HUES64 (cell line): ENCODE results near the gene DOP1B.
"Not testable (repeated sequence)": the region's sequence is repeated elsewhere in the genome, so short reads cannot be mapped to it uniquely, and the experiment has no call there.

Source experiments
- H3K27ac ChIP-seq: 2 replicates; pipeline ENCODE4 v1.7.0; 2013; ENCODE audit warnings: low read depth, low read length, inconsistent platforms
- H3K27me3 ChIP-seq: 2 replicates; pipeline ENCODE4 v1.6.1; 2013; ENCODE audit warnings: mild to moderate bottlenecking, low read length; ENCODE audit not compliant: insufficient read depth
- H3K36me3 ChIP-seq: 2 replicates; pipeline ENCODE4 v1.6.1; 2013; ENCODE audit warnings: mild to moderate bottlenecking, low read length; ENCODE audit not compliant: insufficient read depth
- H3K4me1 ChIP-seq: 2 replicates; pipeline ENCODE4 v1.6.1; 2013; ENCODE audit warnings: mild to moderate bottlenecking, low read length, moderate library complexity; ENCODE audit not compliant: insufficient read depth
- H3K4me3 ChIP-seq: 2 replicates; pipeline ENCODE4 v1.5.1; 2013; ENCODE audit warnings: mild to moderate bottlenecking, low read length, moderate library complexity
- H3K9ac ChIP-seq: 2 replicates; pipeline ENCODE4 v1.6.1; 2013; ENCODE audit warnings: mild to moderate bottlenecking, low read depth, low read length
- H3K9me3 ChIP-seq: 2 replicates; pipeline ENCODE4 v1.6.1; 2013; ENCODE audit warnings: low read depth, low read length; ENCODE audit not compliant: insufficient read depth
- WGBS: fragments of 150-250, 120-280 bp; methylation state at CpG from one replicate; pipeline ENCODE4 v1.1.7; 2013; ENCODE audit warnings: missing lambda C conversion rate; 5-methylcytosine and 5-hydroxymethylcytosine counted together

DOP1B gene

DNA sequence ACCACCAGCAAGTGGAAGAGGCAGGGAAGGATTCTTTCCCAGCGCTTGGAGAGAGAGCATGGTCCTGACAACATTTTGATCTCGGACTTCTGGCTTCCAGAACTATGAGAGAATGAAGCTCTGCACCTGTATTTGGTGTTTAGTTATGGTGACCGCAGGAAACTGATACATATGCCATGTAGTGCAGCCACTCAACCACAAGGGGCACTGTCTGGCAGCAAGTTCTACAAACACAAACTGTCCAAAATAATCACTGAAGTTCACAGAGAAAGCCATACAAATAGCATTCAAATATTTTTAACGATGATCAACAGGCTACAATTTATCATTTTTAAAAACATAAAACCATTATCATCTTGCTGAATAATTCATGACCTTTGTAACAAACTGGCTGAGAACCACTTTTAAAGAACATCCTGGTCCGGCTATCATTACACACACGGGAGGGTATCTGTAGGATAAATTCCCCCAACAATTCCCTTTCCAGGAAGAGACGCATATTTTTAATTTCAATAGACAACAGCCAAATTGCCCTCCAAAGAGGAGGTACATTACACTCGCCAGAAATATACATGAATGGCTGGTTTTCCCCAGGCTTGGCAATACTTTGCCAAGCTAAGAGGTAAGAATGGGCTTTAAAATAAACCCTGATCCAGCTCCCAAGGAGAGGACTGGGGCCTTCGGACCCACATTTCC lies 31.0 kb upstream of the DOP1B start:
- no peak overlapping the region for H3K27ac ChIP-seq
- no peaks in the 10 kb centered on the region for H3K9me3 ChIP-seq
- no peaks in the 10 kb centered on the region for H3K36me3 ChIP-seq
- no peak overlapping the region for H3K4me3 ChIP-seq
- no peak overlapping the region for H3K9ac ChIP-seq
- peaks cover 3% of the 10 kb centered on the region for H3K27me3 ChIP-seq
- WGBS, result 59% methylated on average over 9 of the region's 9 CpGs
- peaks cover 2% of the 10 kb centered on the region; the same call in 1 of the 2 replicates for H3K4me1 ChIP-seq

DNA sequence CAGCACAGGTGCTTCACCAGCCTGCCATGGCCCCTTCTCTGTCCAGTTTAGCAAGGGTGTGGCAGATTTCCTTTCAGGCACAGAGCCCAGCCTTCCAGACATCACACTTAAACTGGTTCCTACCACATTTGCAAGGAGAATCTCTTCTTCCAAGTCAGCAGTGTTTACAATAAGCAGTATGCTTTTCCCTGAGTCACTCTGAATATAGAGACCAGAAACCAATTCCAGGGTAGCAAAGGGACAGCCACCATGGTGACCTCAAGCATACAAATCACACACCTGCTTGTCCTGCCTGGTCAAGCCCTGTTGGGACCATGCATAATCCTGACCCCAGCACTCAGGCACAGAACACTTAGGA lies 30.4 kb upstream of the DOP1B start:
- Histone ChIP-seq H3K9ac (no peak overlapping the region), H3K4me3 (no peak overlapping the region), H3K27me3 (peaks cover 7% of the 10 kb centered on the region), H3K4me1 (peaks cover 5% of the 10 kb centered on the region; the same call in 1 of the 2 replicates), H3K27ac (no peak overlapping the region), H3K36me3 (no peaks in the 10 kb centered on the region), H3K9me3 (no peaks in the 10 kb centered on the region)

DNA sequence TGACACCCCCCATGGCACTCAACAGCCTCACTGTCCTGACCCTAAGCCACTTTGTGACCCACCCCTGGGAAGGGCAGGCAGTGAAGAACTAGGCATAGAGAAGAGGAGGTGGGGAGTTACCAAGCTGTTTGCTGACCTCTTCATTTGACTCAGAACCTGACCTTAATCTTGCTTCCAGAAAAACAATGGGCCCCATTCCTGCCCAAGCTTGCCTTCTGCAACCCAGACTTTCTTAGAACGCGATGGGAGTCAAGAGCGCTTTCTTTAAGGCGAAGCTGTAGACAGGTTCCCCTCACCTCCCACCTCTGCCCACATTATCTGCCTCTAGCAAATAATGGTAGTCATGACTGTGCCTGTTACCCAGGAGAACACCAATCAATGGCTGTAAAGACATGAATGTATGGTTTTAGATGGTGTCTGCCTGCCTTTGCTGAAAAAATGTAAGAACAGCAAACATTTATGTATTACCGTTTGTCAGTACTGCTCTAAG lies 30.0 kb upstream of the DOP1B start:
- Histone ChIP-seq H3K4me1 (peaks cover 5% of the 10 kb centered on the region; the same call in 1 of the 2 replicates), H3K9ac (no peak overlapping the region), H3K27ac (no peak overlapping the region), H3K4me3 (no peak overlapping the region), H3K36me3 (no peaks in the 10 kb centered on the region), H3K27me3 (peaks cover 7% of the 10 kb centered on the region), H3K9me3 (no peaks in the 10 kb centered on the region)
- 91% methylated on average over 5 of the region's 5 CpGs for WGBS

DNA sequence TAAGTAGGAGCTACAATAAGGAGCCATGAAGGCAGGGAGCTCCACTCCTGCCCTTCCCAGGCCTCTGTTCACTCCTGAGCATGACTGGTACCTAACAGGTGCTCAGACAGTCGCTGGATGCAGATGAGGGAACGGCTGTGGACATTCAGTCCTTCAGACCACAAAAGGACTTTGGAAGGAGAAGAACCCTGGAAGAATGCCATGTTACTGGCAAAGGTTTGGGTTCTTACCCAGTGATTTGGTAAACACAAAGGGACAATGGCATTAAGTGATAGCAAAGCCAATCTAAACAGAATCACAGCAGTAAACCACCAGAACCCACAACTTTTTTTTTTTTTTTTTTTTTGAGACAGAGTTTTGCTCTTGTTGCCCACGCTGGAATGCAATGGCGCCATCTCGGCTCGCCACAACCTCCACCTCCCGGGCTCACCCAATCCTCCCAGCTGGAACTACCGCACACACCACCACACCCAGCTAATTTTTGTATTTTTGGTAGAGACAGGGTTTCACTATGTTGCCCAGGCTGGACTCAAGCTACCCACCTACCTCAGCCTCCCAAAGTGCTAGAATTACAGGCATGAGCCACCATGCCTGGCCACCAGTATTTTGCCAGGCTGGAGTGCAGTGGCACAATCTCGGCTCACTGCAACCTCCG lies 29.2 kb upstream of the DOP1B start:
- WGBS, result 88% methylated on average over 10 of the region's 10 CpGs
- H3K9me3 ChIP-seq, result no peaks in the 10 kb centered on the region
- peaks cover 5% of the 10 kb centered on the region; the same call in 1 of the 2 replicates for H3K4me1 ChIP-seq
- H3K36me3 ChIP-seq, result no peaks in the 10 kb centered on the region
- no peak overlapping the region for H3K9ac ChIP-seq
- no peak overlapping the region for H3K27ac ChIP-seq
- H3K4me3 ChIP-seq, result no peak overlapping the region
- peaks cover 13% of the 10 kb centered on the region for H3K27me3 ChIP-seq

DNA sequence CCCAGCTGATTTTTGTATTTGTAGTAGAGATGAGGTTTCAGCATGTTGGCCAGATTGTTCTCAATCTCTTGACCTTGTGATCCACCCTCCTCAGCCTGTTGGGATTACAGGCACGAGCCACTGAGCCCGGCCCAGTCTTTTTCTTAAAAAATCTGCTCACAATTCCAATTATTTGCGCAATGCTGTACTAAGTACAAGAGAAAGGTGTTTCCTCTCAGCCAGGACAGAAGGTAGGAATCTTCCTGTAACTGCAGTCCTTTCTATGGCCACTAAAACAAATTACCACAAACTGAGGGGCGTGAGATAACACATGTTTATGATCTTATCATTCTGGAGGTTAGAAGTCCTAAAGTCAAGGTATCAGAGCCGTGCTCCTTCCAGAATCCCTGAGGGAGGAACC lies 28.6 kb upstream of the DOP1B start:
- WGBS, result 92% methylated on average over 5 of the region's 5 CpGs
- Histone ChIP-seq H3K36me3 (no peaks in the 10 kb centered on the region), H3K4me3 (no peak overlapping the region), H3K4me1 (peaks cover 5% of the 10 kb centered on the region; the same call in 1 of the 2 replicates), H3K27me3 (peaks cover 19% of the 10 kb centered on the region), H3K9ac (no peak overlapping the region), H3K27ac (no peak overlapping the region), H3K9me3 (no peaks in the 10 kb centered on the region)

DNA sequence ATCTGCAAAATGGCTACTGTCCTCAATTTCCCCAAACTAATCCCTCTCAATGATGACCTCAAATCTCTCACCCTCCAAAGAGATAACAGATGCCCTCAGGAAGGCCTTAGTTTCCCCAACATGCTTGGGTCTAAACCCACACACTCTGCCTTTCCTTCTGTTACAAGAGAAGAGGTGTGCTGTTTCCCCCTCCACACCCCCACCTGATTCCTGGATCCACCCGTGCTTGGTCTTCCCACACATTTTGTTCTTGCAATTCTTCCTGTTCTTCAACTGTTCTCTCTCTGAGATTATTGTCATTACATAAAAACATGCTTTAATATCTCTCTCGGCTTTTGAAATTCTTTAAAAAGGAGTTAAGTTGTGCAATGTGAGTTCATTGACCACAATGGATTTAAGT lies 27.4 kb upstream of the DOP1B start:
- no peak overlapping the region for H3K27ac ChIP-seq
- no peak overlapping the region for H3K4me3 ChIP-seq
- 78% methylated on average over 2 of the region's 2 CpGs for WGBS
- H3K9ac ChIP-seq, result no peak overlapping the region
- H3K4me1 ChIP-seq, result peaks cover 6% of the 10 kb centered on the region
- no peaks in the 10 kb centered on the region for H3K36me3 ChIP-seq
- peaks cover 29% of the 10 kb centered on the region for H3K27me3 ChIP-seq
- no peaks in the 10 kb centered on the region for H3K9me3 ChIP-seq

DNA sequence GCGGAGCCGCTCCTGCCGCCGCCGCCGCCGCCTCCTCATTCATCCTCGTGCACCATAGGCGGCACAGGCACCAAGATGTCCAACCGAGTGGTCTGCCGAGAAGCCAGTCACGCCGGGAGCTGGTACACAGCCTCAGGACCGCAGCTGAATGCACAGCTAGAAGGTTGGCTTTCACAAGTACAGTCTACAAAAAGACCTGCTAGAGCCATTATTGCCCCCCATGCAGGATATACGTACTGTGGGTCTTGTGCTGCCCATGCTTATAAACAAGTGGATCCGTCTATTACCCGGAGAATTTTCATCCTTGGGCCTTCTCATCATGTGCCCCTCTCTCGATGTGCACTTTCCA lies 26.2 kb upstream of the DOP1B start:
- H3K36me3 ChIP-seq, H3K9me3 ChIP-seq, H3K4me1 ChIP-seq, H3K9ac ChIP-seq, H3K27ac ChIP-seq: not testable (repeated sequence)
- 22% methylated on average over 10 of the region's 18 CpGs for WGBS
- Histone ChIP-seq H3K4me3 (peak overlapping the region; percentile 44), H3K27me3 (peaks cover 40% of the 10 kb centered on the region)

DNA sequence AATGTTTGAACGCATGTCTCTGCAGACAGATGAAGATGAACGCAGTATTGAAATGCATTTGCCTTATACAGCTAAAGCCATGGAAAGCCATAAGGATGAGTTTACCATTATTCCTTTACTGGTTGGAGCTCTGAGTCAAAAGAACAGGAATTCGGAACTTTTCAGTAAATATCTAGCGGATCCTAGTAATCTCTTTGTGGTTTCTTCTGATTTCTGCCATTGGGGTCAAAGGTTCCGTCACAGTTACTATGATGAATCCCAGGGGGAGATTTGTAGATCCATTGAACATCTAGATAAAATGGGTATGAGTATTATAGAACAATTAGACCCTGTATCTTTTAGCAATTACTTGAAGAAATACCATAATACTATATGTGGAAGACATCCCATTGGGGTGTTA lies 25.8 kb upstream of the DOP1B start:
- H3K27me3 ChIP-seq, result peaks cover 45% of the 10 kb centered on the region
- H3K9me3 ChIP-seq, H3K36me3 ChIP-seq, H3K27ac ChIP-seq, H3K9ac ChIP-seq, H3K4me1 ChIP-seq: not testable (repeated sequence)
- WGBS, result 85% methylated on average over 5 of the region's 5 CpGs
- peak overlapping the region; percentile 44 for H3K4me3 ChIP-seq

DNA sequence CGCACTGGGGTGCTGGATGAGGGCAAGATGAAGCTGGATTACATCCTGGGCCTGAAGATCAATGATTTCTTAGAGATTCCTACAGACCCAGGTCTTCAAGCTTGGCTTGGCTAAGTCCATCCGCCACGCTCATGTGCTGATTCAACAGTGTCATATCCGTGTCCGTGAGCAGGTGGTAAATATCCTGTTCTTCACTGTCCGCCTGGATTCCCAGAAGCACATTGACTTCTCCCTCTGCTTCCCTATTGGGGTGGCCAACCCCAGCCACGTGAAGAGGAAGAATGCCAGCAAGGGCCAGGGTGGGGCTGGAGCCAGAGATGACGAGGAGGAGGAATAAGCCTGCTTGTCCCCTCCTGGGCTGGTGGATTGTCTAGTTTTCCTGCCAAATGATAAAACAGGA lies 23.9 kb upstream of the DOP1B start:
- H3K4me1 ChIP-seq, result peaks cover 17% of the 10 kb centered on the region
- H3K9me3 ChIP-seq, result no peaks in the 10 kb centered on the region
- no peak overlapping the region for H3K9ac ChIP-seq
- WGBS, result 95% methylated on average over 8 of the region's 8 CpGs
- no peak overlapping the region for H3K27ac ChIP-seq
- H3K36me3 ChIP-seq, result no peaks in the 10 kb centered on the region
- peaks cover 63% of the 10 kb centered on the region for H3K27me3 ChIP-seq
- no peak overlapping the region for H3K4me3 ChIP-seq

DNA sequence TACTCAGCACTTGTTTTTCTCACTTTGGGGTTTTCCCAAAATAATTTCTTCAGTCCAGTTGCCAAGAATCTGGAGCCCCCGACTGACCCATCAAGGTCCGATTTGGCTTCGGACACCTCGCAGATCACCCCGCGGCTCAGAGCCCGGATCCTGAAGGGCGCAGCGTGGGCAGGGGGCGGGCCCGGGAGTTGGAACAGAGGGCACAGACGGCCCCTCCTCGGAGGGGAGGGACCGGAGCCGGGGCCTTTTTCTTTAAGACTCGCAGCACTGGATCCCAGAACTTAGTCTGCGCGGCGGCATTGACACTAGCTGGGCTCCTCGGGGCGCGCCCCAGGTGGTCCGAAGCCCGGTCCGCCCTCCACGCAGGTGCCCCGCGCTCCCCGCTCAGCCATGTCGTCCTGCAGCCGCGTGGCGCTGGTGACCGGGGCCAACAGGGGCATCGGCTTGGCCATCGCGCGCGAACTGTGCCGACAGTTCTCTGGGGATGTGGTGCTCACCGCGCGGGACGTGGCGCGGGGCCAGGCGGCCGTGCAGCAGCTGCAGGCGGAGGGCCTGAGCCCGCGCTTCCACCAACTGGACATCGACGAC lies 21.7 kb upstream of the DOP1B start, which contains the start of gene CBR3:
Gene CBR3 (plus strand): TSS at position 277 of the 588 bp plus-strand sequence. CDS start 114 bp downstream, at position 391.
- H3K36me3 ChIP-seq, result no peaks in the 10 kb centered on the region
- peak within 1 kb of the TSS; percentile 60 for H3K4me3 ChIP-seq
- peak within 1 kb of the TSS; percentile 52 for H3K9ac ChIP-seq
- no peak within 1 kb of the TSS for H3K27ac ChIP-seq
- peaks cover 17% of the 10 kb centered on the region for H3K4me1 ChIP-seq
- 2% methylated on average over 53 of the region's 53 CpGs for WGBS
- H3K9me3 ChIP-seq, result no peaks in the 10 kb centered on the region
- H3K27me3 ChIP-seq, result peaks cover 65% of the 10 kb centered on the region

DNA sequence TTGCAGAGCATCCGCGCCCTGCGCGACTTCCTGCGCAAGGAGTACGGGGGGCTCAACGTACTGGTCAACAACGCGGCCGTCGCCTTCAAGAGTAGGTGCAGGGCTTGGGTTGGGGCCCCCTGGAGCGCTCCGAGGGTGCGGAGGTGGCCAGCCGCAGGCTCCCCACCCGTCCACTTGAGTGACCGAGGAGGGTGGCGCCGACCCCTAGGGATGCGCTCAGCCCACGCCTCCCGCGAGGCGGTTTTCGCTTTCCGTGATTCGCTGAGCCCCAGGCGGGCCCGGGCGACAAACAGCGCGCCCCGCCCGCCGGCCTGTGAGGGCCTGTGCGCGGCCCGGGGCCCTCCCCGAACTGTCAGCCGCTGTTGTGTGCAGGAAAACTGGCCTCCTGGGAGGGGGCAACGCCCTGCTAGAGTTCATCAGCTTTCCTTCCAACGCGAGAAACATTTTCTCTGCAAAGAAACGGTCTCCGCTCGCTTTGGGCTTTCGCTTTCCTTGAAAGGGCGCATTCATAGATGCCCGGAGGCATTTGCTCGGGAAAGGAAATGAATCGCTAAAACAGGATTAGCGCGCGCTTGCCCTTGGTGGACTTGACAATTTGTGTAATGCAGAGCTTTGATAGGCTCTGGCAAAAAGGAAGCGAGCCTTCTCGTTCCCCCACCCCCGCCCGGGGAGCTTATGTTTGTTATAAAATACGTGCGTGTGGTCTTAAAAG lies 21.1 kb upstream of the DOP1B start:
- no peaks in the 10 kb centered on the region for H3K36me3 ChIP-seq
- H3K4me3 ChIP-seq, result peak overlapping the region; percentile 60
- under 1% methylated on average over 60 of the region's 60 CpGs for WGBS
- no peaks in the 10 kb centered on the region for H3K9me3 ChIP-seq
- peak overlapping the region; percentile 52 for H3K9ac ChIP-seq
- H3K27ac ChIP-seq, result no peak overlapping the region
- peaks cover 63% of the 10 kb centered on the region for H3K27me3 ChIP-seq
- peaks cover 16% of the 10 kb centered on the region for H3K4me1 ChIP-seq
